Fibroblast of lung (primary cell): Measurements from ENCODE around the gene GKAP1. TPM values are rescaled to one million over a fixed set of nuclear protein-coding genes. Genes with fewer than 3 reads are reported as not detected.

ENCODE experiments used
- DNase-seq, 2 donors: peaks; one replicate each; pipeline versions ENCODE4 v3.0.0 to v3.0.0-alpha.2; 2010; ENCODE audit warnings: low read depth in 2 of 2
- H2AFZ ChIP-seq: 2 replicates; pipeline ENCODE4 v1.5.1; 2012; ENCODE audit warnings: low read length, control low read depth, inconsistent platforms
- H3K27ac ChIP-seq: 2 replicates; pipeline ENCODE4 v1.5.1; 2011; ENCODE audit warnings: low read length, control low read depth; ENCODE audit not compliant: insufficient read depth
- H3K27me3 ChIP-seq: 2 replicates; pipeline ENCODE4 v1.5.1; 2011; ENCODE audit warnings: mild to moderate bottlenecking, low read length; ENCODE audit not compliant: control insufficient read depth, insufficient read depth
- H3K36me3 ChIP-seq: 2 replicates; pipeline ENCODE4 v1.5.1; 2011; ENCODE audit warnings: low read length; ENCODE audit not compliant: control insufficient read depth, insufficient read depth
- H3K4me1 ChIP-seq: 2 replicates; pipeline ENCODE4 v1.5.1; 2011; ENCODE audit warnings: low read length; ENCODE audit not compliant: control insufficient read depth, insufficient read depth; ENCODE audit errors: extremely low read depth
- H3K4me2 ChIP-seq: 2 replicates; pipeline ENCODE4 v1.5.1; 2011; ENCODE audit warnings: low read length, control low read depth; ENCODE audit not compliant: insufficient read depth; ENCODE audit errors: extremely low read depth
- H3K4me3 ChIP-seq, 4 experiments: fragments of 200-600 bp in 1 of 4; sonication (generic) in 1 of 4; replicated peaks in 1 of 4; 2 replicates each; pipeline ENCODE4 v1.5.1; 2011 to 2016; ENCODE audit warnings: low read length in 4 of 4, low read depth in 3 of 4, mild to moderate bottlenecking in 3 of 4, control low read depth in 2 of 4, inconsistent platforms in 1 of 4, mixed read lengths in 1 of 4; ENCODE audit not compliant: insufficient read depth in 1 of 4; ENCODE audit errors: control extremely low read depth in 1 of 4
- H3K79me2 ChIP-seq: 2 replicates; pipeline ENCODE4 v1.5.1; 2012; ENCODE audit warnings: mild to moderate bottlenecking, low read length, inconsistent platforms; ENCODE audit not compliant: control insufficient read depth, insufficient read depth
- H3K9ac ChIP-seq: 2 replicates; pipeline ENCODE4 v1.5.1; 2011; ENCODE audit warnings: mild to moderate bottlenecking, low read length, control low read depth; ENCODE audit not compliant: insufficient read depth
- H3K9me3 ChIP-seq: 2 replicates; pipeline ENCODE4 v1.5.1; 2012; ENCODE audit warnings: low read depth, low read length; ENCODE audit not compliant: control insufficient read depth, insufficient read depth
- H4K20me1 ChIP-seq: 2 replicates; pipeline ENCODE4 v1.5.1; 2011; ENCODE audit warnings: low read length; ENCODE audit not compliant: control insufficient read depth, insufficient read depth; ENCODE audit errors: extremely low read depth
- EZH2 ChIP-seq: IDR thresholded peaks from 2 replicates; pipeline ENCODE4 v1.5.1; 2012; ENCODE audit warnings: low read length, control low read depth, mild to moderate bottlenecking; ENCODE audit errors: missing control alignments
- polyA plus RNA-seq, 2 donors: library from polyadenylated mRNA; depleted of rRNA in 1 of 2; stranded (reverse) in 1 of 2; unstranded in 1 of 2; fragments of >200 nt; gene quantifications; 2 replicates each; pipeline ENCODE4 v1.2.1, GENCODE V29; 2011 to 2012; ENCODE audit warnings: missing spikeins in 1 of 2
- total RNA-seq: library from RNA; depleted of rRNA; stranded (reverse); fragments of >200 nt; gene quantifications from 2 replicates; pipeline ENCODE4 v1.2.1, GENCODE V29; 2014
- TF ChIP-seq, protein P1 (sequence below), 2 donors: IDR thresholded peaks in 1 of 2; conservative IDR thresholded peaks in 1 of 2; 1 replicate in 1 of 2; 2 replicates in 1 of 2; pipeline ENCODE4 v1.5.1; 2011 to 2012; ENCODE audit warnings: low read length in 2 of 2, control low read depth in 1 of 2, inconsistent platforms in 1 of 2, low read depth in 1 of 2, mild to moderate bottlenecking in 1 of 2

The GKAP1 gene
- total and polyA plus RNA-seq, 2 donors (not counting 1 experiment from before 2014, with no cell fraction given) = 1.0 to 2.6 TPM

DNA sequence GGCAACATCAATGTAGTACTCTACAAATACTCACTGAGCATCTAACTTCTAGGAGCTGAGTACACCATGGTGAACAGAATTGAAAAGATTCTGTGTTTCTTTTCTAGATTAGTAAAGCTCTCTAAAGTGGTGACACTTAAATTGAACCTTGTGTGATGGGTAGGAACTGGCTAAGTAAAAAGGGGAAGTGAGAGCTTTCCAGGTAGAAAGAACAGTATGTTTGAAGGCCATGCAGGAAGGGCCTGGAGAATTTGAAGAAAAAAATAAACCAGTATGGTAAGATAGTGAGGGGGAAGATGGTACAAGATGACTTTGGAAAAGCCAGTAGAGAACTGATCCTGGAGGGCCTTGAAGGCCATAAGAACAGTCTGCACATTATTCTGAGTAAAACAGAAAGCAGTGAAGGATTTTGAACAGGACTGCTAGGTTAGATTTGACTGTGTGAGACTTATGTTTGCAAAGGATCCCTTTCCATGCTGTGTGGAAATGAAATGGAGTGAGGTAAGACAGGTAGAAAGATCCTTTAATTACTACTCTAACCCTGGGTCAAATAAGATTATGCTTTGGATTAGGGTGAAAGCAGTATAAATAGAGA lies 63.1 kb downstream of the GKAP1 start:
- H3K27me3 ChIP-seq = no peaks in the 10 kb centered on the region
- no peaks in the 10 kb centered on the region for H3K79me2 ChIP-seq
- no peaks in the 10 kb centered on the region for H3K9me3 ChIP-seq
- no peak overlapping the region for H2AFZ ChIP-seq
- H3K4me3 ChIP-seq = no peak overlapping the region
- TF ChIP-seq EZH2 = no peak
- TF ChIP-seq, protein P1, sequence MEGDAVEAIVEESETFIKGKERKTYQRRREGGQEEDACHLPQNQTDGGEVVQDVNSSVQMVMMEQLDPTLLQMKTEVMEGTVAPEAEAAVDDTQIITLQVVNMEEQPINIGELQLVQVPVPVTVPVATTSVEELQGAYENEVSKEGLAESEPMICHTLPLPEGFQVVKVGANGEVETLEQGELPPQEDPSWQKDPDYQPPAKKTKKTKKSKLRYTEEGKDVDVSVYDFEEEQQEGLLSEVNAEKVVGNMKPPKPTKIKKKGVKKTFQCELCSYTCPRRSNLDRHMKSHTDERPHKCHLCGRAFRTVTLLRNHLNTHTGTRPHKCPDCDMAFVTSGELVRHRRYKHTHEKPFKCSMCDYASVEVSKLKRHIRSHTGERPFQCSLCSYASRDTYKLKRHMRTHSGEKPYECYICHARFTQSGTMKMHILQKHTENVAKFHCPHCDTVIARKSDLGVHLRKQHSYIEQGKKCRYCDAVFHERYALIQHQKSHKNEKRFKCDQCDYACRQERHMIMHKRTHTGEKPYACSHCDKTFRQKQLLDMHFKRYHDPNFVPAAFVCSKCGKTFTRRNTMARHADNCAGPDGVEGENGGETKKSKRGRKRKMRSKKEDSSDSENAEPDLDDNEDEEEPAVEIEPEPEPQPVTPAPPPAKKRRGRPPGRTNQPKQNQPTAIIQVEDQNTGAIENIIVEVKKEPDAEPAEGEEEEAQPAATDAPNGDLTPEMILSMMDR (conservative IDR thresholded peaks at IDR 0.05 in 1 of 2, IDR thresholded peaks at IDR 0.05 in 1 of 2; ENCODE audit: low read depth in 1 of 2, low read length in 2 of 2) = no peak
- no peak for DNase-seq
- no peaks in the 10 kb centered on the region for H3K36me3 ChIP-seq
- H3K4me2 ChIP-seq = no peak overlapping the region
- no peak overlapping the region for H3K9ac ChIP-seq
- no peaks in the 10 kb centered on the region for H4K20me1 ChIP-seq
- H3K27ac ChIP-seq = no peak overlapping the region
- H3K4me1 ChIP-seq = no peaks in the 10 kb centered on the region

DNA sequence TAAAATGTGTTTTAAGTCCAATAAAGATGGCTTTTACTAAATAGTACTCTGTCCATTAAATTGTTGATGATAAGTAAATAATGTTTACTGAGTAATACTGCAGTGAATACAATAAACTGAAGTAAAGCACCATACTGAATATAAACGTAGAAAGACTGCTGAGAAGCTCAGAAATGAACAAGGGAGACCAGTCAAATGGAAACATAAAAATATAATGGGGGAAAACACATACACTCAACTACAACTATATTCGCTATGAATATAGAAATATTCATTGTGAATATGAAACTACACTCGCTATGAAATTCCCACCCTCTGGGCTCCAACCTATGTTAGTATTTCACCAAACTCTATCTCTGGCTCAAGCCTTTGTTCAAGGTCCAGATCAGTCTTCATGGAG lies 67.9 kb downstream of the GKAP1 start:
- DNase-seq = no peak
- Histone ChIP-seq H3K9ac (no peak overlapping the region), H3K9me3 (no peaks in the 10 kb centered on the region), H3K36me3 (no peaks in the 10 kb centered on the region), H4K20me1 (no peaks in the 10 kb centered on the region), H3K27me3 (no peaks in the 10 kb centered on the region), H2AFZ (no peak overlapping the region), H3K27ac (no peak overlapping the region), H3K4me2 (no peak overlapping the region), H3K79me2 (no peaks in the 10 kb centered on the region), H3K4me1 (no peaks in the 10 kb centered on the region), H3K4me3 (no peak overlapping the region)
- TF ChIP-seq, protein P1 (conservative IDR thresholded peaks at IDR 0.05 in 1 of 2, IDR thresholded peaks at IDR 0.05 in 1 of 2; ENCODE audit: low read depth in 1 of 2, low read length in 2 of 2) = no peak
- no peak for TF ChIP-seq EZH2

DNA sequence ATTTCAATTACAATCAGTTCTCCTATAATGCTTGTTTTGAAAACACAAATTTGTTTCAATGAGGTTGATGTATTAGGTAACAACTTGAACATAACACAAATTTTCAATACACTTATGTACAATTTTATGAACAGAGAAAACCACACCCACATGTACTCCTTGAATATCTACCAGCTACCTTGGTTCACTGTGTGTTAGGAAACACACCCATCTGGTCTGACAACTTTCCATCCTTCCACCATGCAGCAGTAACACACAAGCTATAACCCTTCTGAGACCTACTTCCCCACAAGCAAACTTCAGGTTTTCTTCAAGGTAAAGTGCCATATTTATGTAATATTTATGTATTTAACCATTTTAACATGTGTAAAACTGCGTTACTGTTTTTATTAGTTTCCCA lies 73.4 kb downstream of the GKAP1 start:
- H3K9ac ChIP-seq = no peak overlapping the region
- H4K20me1 ChIP-seq = no peaks in the 10 kb centered on the region
- H3K4me1 ChIP-seq = no peaks in the 10 kb centered on the region
- no peaks in the 10 kb centered on the region for H3K79me2 ChIP-seq
- DNase-seq = no peak
- no peak for TF ChIP-seq EZH2
- TF ChIP-seq, protein P1 (conservative IDR thresholded peaks at IDR 0.05 in 1 of 2, IDR thresholded peaks at IDR 0.05 in 1 of 2; ENCODE audit: low read depth in 1 of 2, low read length in 2 of 2) = no peak
- no peaks in the 10 kb centered on the region for H3K36me3 ChIP-seq
- H3K4me2 ChIP-seq = no peak overlapping the region
- H2AFZ ChIP-seq = no peak overlapping the region
- no peak overlapping the region for H3K4me3 ChIP-seq
- no peaks in the 10 kb centered on the region for H3K9me3 ChIP-seq
- no peak overlapping the region for H3K27ac ChIP-seq
- H3K27me3 ChIP-seq = no peaks in the 10 kb centered on the region
